K562 (cell line): ENCODE results near the gene KRT6C. TPM values are rescaled to one million over a fixed set of nuclear protein-coding genes. Genes with fewer than 3 reads are reported as not detected.

Experiments used
- ATAC-seq: fragments of 200-7000 bp; cut with Tn5 transposase; 3 replicates; pipeline ENCODE4 v1.9.1; 2020; ENCODE audit warnings: moderate library complexity
- BruUV-seq: library from RNA; stranded (reverse); fragments of 400-500 nt; replicated peaks from 2 replicates; lab custom pipeline; 2021; lab: Mats Ljungman, UMichigan
- CTCF ChIA-PET: fragments of 300-600 bp; formaldehyde crosslinking; extraction: SDS; loops from one replicate; lab custom pipeline; 2021; ENCODE audit warnings: low intra/inter-chr PET ratio; lab: Yijun Ruan, JAX
- POLR2A ChIA-PET: fragments of 300-600, 350-650 bp; sonication (Branson Sonifier 250); formaldehyde crosslinking; extraction: SDS; loops from one replicate; lab custom pipeline; 2021; ENCODE audit warnings: antibody characterized with exemption, inconsistent platforms; lab: Yijun Ruan, JAX
- DNase-seq, 4 experiments: peaks; one replicate each; pipeline versions ENCODE4 v3.0.0 to v3.0.0-alpha.2; 2011 to 2018; ENCODE audit warnings: low spot score in 3 of 4, mixed read lengths in 3 of 4; ENCODE audit errors: extremely low read depth in 1 of 4
- FAIRE-seq: peaks from 2 replicates; lab custom pipeline; 2011; peaks lifted over from hg19 to GRCh38; lab: Jason Lieb, UNC
- H2AFZ ChIP-seq: 2 replicates; pipeline ENCODE4 v1.6.0; 2011; ENCODE audit warnings: low read depth, low read length, control low read depth, inconsistent platforms
- H3K27ac ChIP-seq: fragments of 200-600 bp; 3 replicates; pipeline ENCODE4 v1.8.0; 2011; ENCODE audit warnings: low read depth, mild to moderate bottlenecking, control low read depth, inconsistent platforms, low read length, moderate library complexity, mixed read lengths; ENCODE audit errors: extremely low read depth
- H3K27me3 ChIP-seq, 2 experiments: fragments of 300-600 bp in 1 of 2; 2 replicates in 1 of 2; 3 replicates in 1 of 2; pipeline versions ENCODE4 v1.6.0 to v1.8.0; 2011; ENCODE audit warnings: inconsistent platforms in 2 of 2, low read length in 2 of 2, mild to moderate bottlenecking in 1 of 2, mixed read lengths in 1 of 2, moderate library complexity in 1 of 2; ENCODE audit not compliant: control insufficient read depth in 2 of 2, insufficient read depth in 2 of 2
- H3K36me3 ChIP-seq: fragments of 300-600 bp; 3 replicates; pipeline ENCODE4 v1.8.0; 2011; ENCODE audit warnings: mild to moderate bottlenecking, low read length, inconsistent platforms; ENCODE audit not compliant: control insufficient read depth, insufficient read depth
- H3K4me1 ChIP-seq, 2 experiments: fragments of 200-600 bp in 1 of 2; replicated peaks in 1 of 2; 2 replicates in 1 of 2; 3 replicates in 1 of 2; pipeline versions ENCODE4 v1.5.1 to v1.8.0; 2011; ENCODE audit warnings: inconsistent platforms in 2 of 2, low read length in 2 of 2, mild to moderate bottlenecking in 1 of 2, mixed read lengths in 1 of 2, moderate library complexity in 1 of 2; ENCODE audit not compliant: control insufficient read depth in 2 of 2, insufficient read depth in 2 of 2
- H3K4me2 ChIP-seq: 2 replicates; pipeline ENCODE4 v1.6.1; 2011; ENCODE audit warnings: low read length, control low read depth, inconsistent platforms, mixed read lengths; ENCODE audit not compliant: insufficient read depth
- H3K4me3 ChIP-seq: fragments of 200-600 bp; sonication (generic), shearing (Covaris generic); 2 replicates; pipeline ENCODE4 v1.5.1; 2016; ENCODE audit warnings: control low read depth, inconsistent platforms
- H3K79me2 ChIP-seq: fragments of 200-600 bp; 3 replicates; pipeline ENCODE4 v1.8.0; 2011; ENCODE audit warnings: low read length, inconsistent platforms; ENCODE audit not compliant: control insufficient read depth, insufficient read depth
- H3K9ac ChIP-seq, 2 experiments: 2 replicates each; pipeline versions ENCODE4 v1.6.0 to v1.6.1; 2011; ENCODE audit warnings: low read depth in 2 of 2, low read length in 2 of 2, control low read depth in 1 of 2, inconsistent platforms in 1 of 2, mild to moderate bottlenecking in 1 of 2, mixed read lengths in 1 of 2; ENCODE audit not compliant: insufficient read depth in 1 of 2
- H3K9me1 ChIP-seq: one replicate; pipeline ENCODE4 v1.6.0; 2011; ENCODE audit warnings: inconsistent platforms, mild to moderate bottlenecking, low read length, moderate library complexity; ENCODE audit not compliant: control insufficient read depth, insufficient read depth
- H3K9me3 ChIP-seq: replicated peaks from 2 replicates; pipeline ENCODE4 v1.5.1; 2011; ENCODE audit warnings: low read depth, low read length, inconsistent platforms; ENCODE audit not compliant: control insufficient read depth, insufficient read depth
- H4K20me1 ChIP-seq: replicated peaks from 2 replicates; pipeline ENCODE4 v1.6.1; 2011; ENCODE audit warnings: low read length, inconsistent platforms, mixed read lengths; ENCODE audit not compliant: control insufficient read depth, insufficient read depth
- ARID2 ChIP-seq: fragments of 450-650 bp; IDR thresholded peaks from 2 replicates; pipeline ENCODE4 v1.6.1; 2017; ENCODE audit warnings: antibody characterized with exemption, mild to moderate bottlenecking
- CBX8 ChIP-seq: fragments of 200-600 bp; sonication (generic); IDR thresholded peaks from 2 replicates; pipeline ENCODE4 v1.6.1; 2012; ENCODE audit warnings: borderline replicate concordance, mixed run types, low read depth, mild to moderate bottlenecking, moderate library complexity, mixed read lengths, low read length, control low read depth, inconsistent platforms; ENCODE audit not compliant: poor library complexity, severe bottlenecking; ENCODE audit errors: extremely low read depth
- ETS2 ChIP-seq: IDR thresholded peaks from 2 replicates; pipeline ENCODE4 v1.6.1; 2016; ENCODE audit warnings: borderline replicate concordance, missing genetic modification characterization, mild to moderate bottlenecking, moderate library complexity, missing compliant biosample characterization; ENCODE audit not compliant: poor library complexity, severe bottlenecking
- ETV1 ChIP-seq: fragments of 450-650 bp; conservative IDR thresholded peaks from 2 replicates; pipeline ENCODE4 v1.6.1; 2016; ENCODE audit warnings: missing genetic modification characterization, control low read depth, low read depth, missing compliant biosample characterization
- MCM2 ChIP-seq: fragments of 450-650 bp; IDR thresholded peaks from 2 replicates; pipeline ENCODE4 v1.6.1; 2017; ENCODE audit warnings: low read depth, mild to moderate bottlenecking
- NUFIP1 ChIP-seq: fragments of 450-650 bp; IDR thresholded peaks from 2 replicates; pipeline ENCODE4 v1.6.1; 2018; ENCODE audit not compliant: partially characterized antibody
- PREB ChIP-seq: sonication (generic); formaldehyde crosslinking; IDR thresholded peaks from 2 replicates; pipeline ENCODE4 v1.8.1; 2023; ENCODE audit warnings: mild to moderate bottlenecking, missing genetic modification reagents
- RBM15 ChIP-seq: fragments of 200-400 bp; formaldehyde crosslinking; IDR thresholded peaks from 2 replicates; pipeline ENCODE4 v1.6.1; 2018; ENCODE audit warnings: mild to moderate bottlenecking, low read length, moderate library complexity; ENCODE audit not compliant: insufficient read depth
- SMC3 ChIP-seq: conservative IDR thresholded peaks from 2 replicates; pipeline ENCODE4 v1.6.1; 2011; ENCODE audit warnings: low read depth, low read length, improper control_type of control experiment; ENCODE audit not compliant: insufficient read depth
- TAF7 ChIP-seq: fragments of 450-650 bp; IDR thresholded peaks from 2 replicates; pipeline ENCODE4 v1.6.1; 2016; ENCODE audit warnings: missing genetic modification characterization, missing compliant biosample characterization
- ZBTB17 ChIP-seq: fragments of 450-650 bp; formaldehyde crosslinking; IDR thresholded peaks from 2 replicates; pipeline ENCODE4 v1.4.0; 2020; ENCODE audit warnings: mild to moderate bottlenecking
- ZEB2 ChIP-seq: fragments of 450-650 bp; IDR thresholded peaks from 2 replicates; pipeline ENCODE4 v1.6.1; 2016
- ZNF584 ChIP-seq: fragments of 200-800 bp; sonication (Bioruptor generic); IDR thresholded peaks from 2 replicates; pipeline ENCODE4 v1.6.1; 2016; ENCODE audit warnings: low read depth, mild to moderate bottlenecking, missing genetic modification characterization, missing compliant biosample characterization
- ZNF740 ChIP-seq, 3 experiments: fragments of 200-800 bp in 1 of 3; sonication (Bioruptor generic) in 1 of 3; sonication (generic) in 1 of 3; formaldehyde crosslinking in 1 of 3; IDR thresholded peaks; 2 replicates each; pipeline versions ENCODE4 v1.6.1 to v1.8.0; 2016 to 2022; ENCODE audit warnings: mild to moderate bottlenecking in 2 of 3, missing compliant biosample characterization in 2 of 3, missing genetic modification characterization in 2 of 3, missing genetic modification reagents in 1 of 3
- ZSCAN29 ChIP-seq: fragments of 450-650 bp; IDR thresholded peaks from 2 replicates; pipeline ENCODE4 v1.6.1; 2017
- WGBS: fragments of 100-300 bp; shearing (Covaris generic); methylation state at CpG from one replicate; pipeline ENCODE4 v1.1.6; 2016; ENCODE audit warnings: low coverage, mixed read lengths; ENCODE audit not compliant: insufficient coverage; ENCODE audit errors: missing lambda C conversion rate; 5-methylcytosine and 5-hydroxymethylcytosine counted together
- in situ Hi-C: fragments of 300-500 bp; cut with MboI; formaldehyde crosslinking; loops from 4 replicates; pipeline ENCODE4 v1.15.0; 2018; ENCODE audit warnings: inconsistent platforms, mixed read lengths
- intact Hi-C: fragments of 100-400 bp; cut with micrococcal nuclease; formaldehyde crosslinking; loops from 2 replicates; pipeline ENCODE4 v1.14.2; 2022
- polyA plus RNA-seq, 8 experiments: library from polyadenylated mRNA; depleted of rRNA in 4 of 8; stranded (reverse) in 5 of 8; unstranded in 3 of 8; fragments of >200 nt; fragmentation: Nextera tagmentation in 2 of 8; fragmentation: Illumina TruSeq in 1 of 8; extraction: Ambion mirVana in 2 of 8; extraction: Trizol in 1 of 8; gene quantifications; 2 replicates each; pipeline versions ENCODE4 v1.2.1 to v1.2.3, GENCODE V29; 2011 to 2014; ENCODE audit warnings: inconsistent platforms in 1 of 8, missing spikeins in 1 of 8
- total RNA-seq, 7 experiments: library from RNA; depleted of rRNA in 6 of 7; stranded (reverse); fragments of >200 nt in 6 of 7; fragmentation: Illumina TruSeq in 2 of 7; extraction: Trizol in 2 of 7; gene quantifications; 2 replicates each; pipeline versions ENCODE4 v1.2.1 to v1.2.3, GENCODE V29; 2011 to 2021; ENCODE audit warnings: low replicate concordance in 1 of 7
- TF ChIP-seq, protein P1 (sequence below): sonication (generic); formaldehyde crosslinking; IDR thresholded peaks from 2 replicates; pipeline ENCODE4 v1.8.0; 2023; ENCODE audit warnings: mild to moderate bottlenecking, missing genetic modification reagents
- TF ChIP-seq, protein P2 (sequence below): conservative IDR thresholded peaks from 2 replicates; pipeline ENCODE4 v1.6.1; 2011; ENCODE audit warnings: low read depth, mild to moderate bottlenecking, low read length; ENCODE audit not compliant: control insufficient read depth

Gene KRT6C
- total and polyA plus RNA-seq, 9 of the 15 experiments (the other 6 are each of a cell fraction or from before 2014, with no cell fraction given): not detected

DNA sequence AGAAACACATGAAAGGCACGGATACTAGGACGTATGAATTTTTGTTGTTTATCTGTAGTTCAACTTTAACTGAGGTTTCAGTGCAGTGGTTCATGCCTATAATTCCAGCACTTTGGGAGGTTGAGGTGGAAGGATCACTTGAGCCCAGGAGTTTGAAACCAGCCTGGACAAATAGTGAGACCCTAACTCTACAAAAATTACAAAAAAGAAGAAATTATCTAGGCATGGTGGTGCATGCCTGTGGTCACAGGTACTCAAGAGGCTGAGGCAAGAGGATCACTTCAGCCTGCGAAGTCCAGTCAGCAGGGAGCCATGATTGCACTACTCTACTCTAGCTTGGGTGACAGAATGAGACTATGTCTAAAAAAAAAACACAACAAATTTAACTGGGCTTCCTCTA lies 29.6 kb downstream of the KRT6C start (continued):
- TF ChIP-seq ETS2 (tag): no peak
- no peak for TF ChIP-seq CBX8
- TF ChIP-seq, protein P1, sequence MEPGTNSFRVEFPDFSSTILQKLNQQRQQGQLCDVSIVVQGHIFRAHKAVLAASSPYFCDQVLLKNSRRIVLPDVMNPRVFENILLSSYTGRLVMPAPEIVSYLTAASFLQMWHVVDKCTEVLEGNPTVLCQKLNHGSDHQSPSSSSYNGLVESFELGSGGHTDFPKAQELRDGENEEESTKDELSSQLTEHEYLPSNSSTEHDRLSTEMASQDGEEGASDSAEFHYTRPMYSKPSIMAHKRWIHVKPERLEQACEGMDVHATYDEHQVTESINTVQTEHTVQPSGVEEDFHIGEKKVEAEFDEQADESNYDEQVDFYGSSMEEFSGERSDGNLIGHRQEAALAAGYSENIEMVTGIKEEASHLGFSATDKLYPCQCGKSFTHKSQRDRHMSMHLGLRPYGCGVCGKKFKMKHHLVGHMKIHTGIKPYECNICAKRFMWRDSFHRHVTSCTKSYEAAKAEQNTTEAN (CRISPR knock-in tag): no peak
- TF ChIP-seq SMC3: no peak

GRCh38 chr12:52442600-52443061 lies 31.0 kb downstream of the KRT6C start:
- FAIRE-seq: no peak
- no peak for ATAC-seq

More at GRCh38 chr12:52442600-52443061, 31.0 kb downstream of the KRT6C start:
- Histone ChIP-seq H3K27ac (no peak overlapping the region), H3K9ac (no peak overlapping the region), H4K20me1 (no peaks in the 10 kb centered on the region; the same call in 1 of the 2 replicates), H3K4me1 (no peaks in the 10 kb centered on the region), H3K4me3 (no peak overlapping the region), H3K79me2 (no peaks in the 10 kb centered on the region), H3K9me3 (no peaks in the 10 kb centered on the region), H2AFZ (no peak overlapping the region), H3K27me3 (peaks cover 2 to 36% of the 10 kb centered on the region in 2 experiments; a peak in 4 of 5 replicates), H3K9me1 (no peaks in the 10 kb centered on the region), H3K36me3 (no peaks in the 10 kb centered on the region), H3K4me2 (no peak overlapping the region)
- in situ Hi-C loops (no loop called here), intact Hi-C loops (no loop called here)
- ChIA-PET CTCF (no interaction called here), POLR2A (no interaction called here)
- WGBS: 0% methylated on average over 6 of the region's 6 CpGs
- DNase-seq: no peak
- TF ChIP-seq TAF7 (tag) (no peak), ZEB2 (no peak), PREB (CRISPR knock-in tag) (no peak), ETV1 (tag) (no peak), NUFIP1 (no peak), MCM2 (no peak), RBM15 (no peak), ARID2 (no peak), ZBTB17 (CRISPR knock-in tag) (no peak), ZNF584 (no peak), ZSCAN29 (no peak), ZNF740 (CRISPR knock-in tag; IDR thresholded peaks at IDR 0.05) (no peak), ZNF740 (tag; IDR thresholded peaks at IDR 0.05) (no peak)
- TF ChIP-seq, protein P2, sequence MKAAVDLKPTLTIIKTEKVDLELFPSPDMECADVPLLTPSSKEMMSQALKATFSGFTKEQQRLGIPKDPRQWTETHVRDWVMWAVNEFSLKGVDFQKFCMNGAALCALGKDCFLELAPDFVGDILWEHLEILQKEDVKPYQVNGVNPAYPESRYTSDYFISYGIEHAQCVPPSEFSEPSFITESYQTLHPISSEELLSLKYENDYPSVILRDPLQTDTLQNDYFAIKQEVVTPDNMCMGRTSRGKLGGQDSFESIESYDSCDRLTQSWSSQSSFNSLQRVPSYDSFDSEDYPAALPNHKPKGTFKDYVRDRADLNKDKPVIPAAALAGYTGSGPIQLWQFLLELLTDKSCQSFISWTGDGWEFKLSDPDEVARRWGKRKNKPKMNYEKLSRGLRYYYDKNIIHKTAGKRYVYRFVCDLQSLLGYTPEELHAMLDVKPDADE: no peak
- BruUV-seq: no TSS peak
